SK-N-SH (cell line): Measurements from ENCODE around the gene KANTR. TPM values are rescaled to one million over a fixed set of nuclear protein-coding genes. Genes with fewer than 3 reads are reported as not detected.

Experiments
- CTCF ChIA-PET: fragments of 300-600, 350-600 bp; formaldehyde crosslinking; extraction: SDS; loops from one replicate; lab custom pipeline; 2021; lab: Yijun Ruan, JAX
- POLR2A ChIA-PET: fragments of 350-600 bp; sonication (Branson Sonifier 250); formaldehyde crosslinking; extraction: SDS; loops from one replicate; lab custom pipeline; 2020; ENCODE audit warnings: antibody characterized with exemption, inconsistent platforms; lab: Yijun Ruan, JAX
- DNase-seq: peaks from one replicate; pipeline ENCODE4 v3.0.0; 2012
- H2AFZ ChIP-seq: fragments of 200-600 bp; sonication (generic); 2 replicates; pipeline ENCODE4 v1.8.1; 2016; ENCODE audit warnings: antibody characterized with exemption, mild to moderate bottlenecking, low read depth
- H3F3A ChIP-seq: fragments of 200-600 bp; sonication (generic); replicated peaks from 2 replicates; pipeline ENCODE3; 2016; ENCODE audit warnings: antibody characterized with exemption, mild to moderate bottlenecking; ENCODE audit not compliant: insufficient read depth
- H3K27ac ChIP-seq, 2 experiments: fragments of 200-500 bp in 1 of 2; fragments of 200-600 bp in 1 of 2; sonication (Bioruptor generic) in 1 of 2; sonication (generic), shearing (Covaris generic) in 1 of 2; 2 replicates each; pipeline versions ENCODE4 v1.5.1 to v1.6.1; 2014 to 2016; ENCODE audit warnings: low read depth in 2 of 2, inconsistent platforms in 1 of 2, low read length in 1 of 2, mild to moderate bottlenecking in 1 of 2, mixed read lengths in 1 of 2
- H3K27me3 ChIP-seq: fragments of 200-600 bp; sonication (generic), shearing (Covaris generic); 2 replicates; pipeline ENCODE4 v1.6.1; 2016; ENCODE audit warnings: mixed run types; ENCODE audit not compliant: insufficient read depth
- H3K36me3 ChIP-seq, 2 experiments: fragments of 200-500 bp in 1 of 2; fragments of 200-600 bp in 1 of 2; sonication (Bioruptor generic) in 1 of 2; sonication (generic) in 1 of 2; replicated peaks in 1 of 2; 2 replicates each; pipeline versions ENCODE3 to v1.5.1; 2014 to 2016; ENCODE audit warnings: low read length in 1 of 2, mild to moderate bottlenecking in 1 of 2; ENCODE audit not compliant: insufficient read depth in 2 of 2, control insufficient read depth in 1 of 2
- H3K4me1 ChIP-seq, 2 experiments: fragments of 200-500 bp in 1 of 2; fragments of 200-600 bp in 1 of 2; sonication (Bioruptor generic) in 1 of 2; sonication (generic), shearing (Covaris generic) in 1 of 2; 2 replicates each; pipeline versions ENCODE4 v1.5.1 to v1.6.1; 2014 to 2016; ENCODE audit warnings: low read depth in 1 of 2, low read length in 1 of 2, mixed run types in 1 of 2; ENCODE audit not compliant: insufficient read depth in 2 of 2, control insufficient read depth in 1 of 2
- H3K4me2 ChIP-seq: fragments of 200-600 bp; sonication (generic), shearing (Covaris generic); 2 replicates; pipeline ENCODE4 v1.6.1; 2017; ENCODE audit warnings: mixed run types
- H3K4me3 ChIP-seq, 2 experiments: fragments of 200-500 bp in 1 of 2; fragments of 200-600 bp in 1 of 2; sonication (Bioruptor generic) in 1 of 2; sonication (generic), shearing (Covaris generic) in 1 of 2; 2 replicates each; pipeline versions ENCODE4 v1.5.1 to v1.8.1; 2014 to 2016; ENCODE audit warnings: low read depth in 2 of 2, inconsistent platforms in 1 of 2, low read length in 1 of 2, mild to moderate bottlenecking in 1 of 2, mixed read lengths in 1 of 2, moderate library complexity in 1 of 2
- H3K79me2 ChIP-seq: fragments of 200-600 bp; sonication (generic); 2 replicates; pipeline ENCODE4 v1.8.1; 2017; ENCODE audit warnings: mild to moderate bottlenecking; ENCODE audit not compliant: insufficient read depth
- H3K9ac ChIP-seq: fragments of 200-600 bp; sonication (generic); 2 replicates; pipeline ENCODE4 v1.6.1; 2017; ENCODE audit warnings: mixed run types
- H3K9me2 ChIP-seq: fragments of 200-600 bp; sonication (generic); 2 replicates; pipeline ENCODE4 v1.6.1; 2017; ENCODE audit warnings: mixed run types
- H3K9me3 ChIP-seq: fragments of 200-600 bp; sonication (generic); 2 replicates; pipeline ENCODE4 v1.6.1; 2017; ENCODE audit warnings: mixed run types, mild to moderate bottlenecking, moderate library complexity
- H4K20me1 ChIP-seq: fragments of 200-600 bp; sonication (generic); 2 replicates; pipeline ENCODE4 v1.6.1; 2017; ENCODE audit warnings: mild to moderate bottlenecking, mixed run types; ENCODE audit not compliant: insufficient read depth
- ELF1 ChIP-seq: IDR thresholded peaks from 2 replicates; pipeline ENCODE4 v1.4.0; 2012
- EP300 ChIP-seq, 2 experiments: IDR thresholded peaks; 2 replicates each; pipeline versions ENCODE4 v1.4.0 to v1.6.1; 2012; ENCODE audit warnings: borderline replicate concordance in 1 of 2, low read depth in 1 of 2, low read length in 1 of 2
- FOXM1 ChIP-seq: IDR thresholded peaks from 2 replicates; pipeline ENCODE4 v1.4.0; 2012; ENCODE audit warnings: low read depth, mild to moderate bottlenecking
- GABPA ChIP-seq: IDR thresholded peaks from 2 replicates; pipeline ENCODE4 v1.4.0; 2012; ENCODE audit warnings: low read depth, mild to moderate bottlenecking
- MXI1 ChIP-seq: IDR thresholded peaks from 2 replicates; pipeline ENCODE4 v1.6.1; 2012; ENCODE audit warnings: mild to moderate bottlenecking, low read depth, low read length, improper control_type of control experiment
- NRF1 ChIP-seq: IDR thresholded peaks from 2 replicates; pipeline ENCODE4 v1.6.1; 2012; ENCODE audit warnings: low read depth, mild to moderate bottlenecking, low read length
- RFX5 ChIP-seq: IDR thresholded peaks from 2 replicates; pipeline ENCODE4 v1.6.1; 2012; ENCODE audit warnings: mild to moderate bottlenecking, improper control_type of control experiment, low read length
- TAF1 ChIP-seq: IDR thresholded peaks from 2 replicates; pipeline ENCODE4 v1.6.1; 2012; ENCODE audit warnings: low read depth, mild to moderate bottlenecking, low read length, moderate library complexity, borderline replicate concordance
- WGBS: methylation state at CpG from one replicate; pipeline ENCODE4 v1.1.6; 2017; ENCODE audit warnings: low lambda C conversion rate; 5-methylcytosine and 5-hydroxymethylcytosine counted together
- polyA plus RNA-seq, 3 experiments: library from polyadenylated mRNA; depleted of rRNA; stranded (reverse); fragments of >200 nt; gene quantifications; 2 replicates each; pipeline ENCODE4 v1.2.3, GENCODE V29; 2012
- TF ChIP-seq, protein P1 (sequence below): fragments of 150-350 bp; IDR thresholded peaks from 2 replicates; pipeline ENCODE4 v1.6.1; 2016; ENCODE audit warnings: mild to moderate bottlenecking, low read depth, low read length
- TF ChIP-seq, protein P2 (sequence below): IDR thresholded peaks from 2 replicates; pipeline ENCODE4; 2012
- TF ChIP-seq, protein P3 (sequence below): IDR thresholded peaks from 2 replicates; pipeline ENCODE4 v1.4.0; 2012; ENCODE audit warnings: low read depth
- TF ChIP-seq, protein P4 (sequence below): IDR thresholded peaks from 2 replicates; pipeline ENCODE4 v1.4.0; 2012; ENCODE audit warnings: low read depth, borderline replicate concordance

Gene KANTR, protein sequence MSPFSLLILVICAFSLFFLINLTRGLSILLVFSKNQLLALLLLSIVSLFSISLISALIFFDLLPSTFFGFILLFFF
- 2.1 and 3.2 TPM in 2 replicates for polyA plus RNA-seq (2012; rRNA removed)
- polyA plus RNA-seq (2012; cell fraction: cytosol; rRNA removed), result 1.4 and 1.6 TPM in 2 replicates
- 6.8 and 12.0 TPM in 2 replicates for polyA plus RNA-seq (2012; cell fraction: nucleus; rRNA removed)

DNA sequence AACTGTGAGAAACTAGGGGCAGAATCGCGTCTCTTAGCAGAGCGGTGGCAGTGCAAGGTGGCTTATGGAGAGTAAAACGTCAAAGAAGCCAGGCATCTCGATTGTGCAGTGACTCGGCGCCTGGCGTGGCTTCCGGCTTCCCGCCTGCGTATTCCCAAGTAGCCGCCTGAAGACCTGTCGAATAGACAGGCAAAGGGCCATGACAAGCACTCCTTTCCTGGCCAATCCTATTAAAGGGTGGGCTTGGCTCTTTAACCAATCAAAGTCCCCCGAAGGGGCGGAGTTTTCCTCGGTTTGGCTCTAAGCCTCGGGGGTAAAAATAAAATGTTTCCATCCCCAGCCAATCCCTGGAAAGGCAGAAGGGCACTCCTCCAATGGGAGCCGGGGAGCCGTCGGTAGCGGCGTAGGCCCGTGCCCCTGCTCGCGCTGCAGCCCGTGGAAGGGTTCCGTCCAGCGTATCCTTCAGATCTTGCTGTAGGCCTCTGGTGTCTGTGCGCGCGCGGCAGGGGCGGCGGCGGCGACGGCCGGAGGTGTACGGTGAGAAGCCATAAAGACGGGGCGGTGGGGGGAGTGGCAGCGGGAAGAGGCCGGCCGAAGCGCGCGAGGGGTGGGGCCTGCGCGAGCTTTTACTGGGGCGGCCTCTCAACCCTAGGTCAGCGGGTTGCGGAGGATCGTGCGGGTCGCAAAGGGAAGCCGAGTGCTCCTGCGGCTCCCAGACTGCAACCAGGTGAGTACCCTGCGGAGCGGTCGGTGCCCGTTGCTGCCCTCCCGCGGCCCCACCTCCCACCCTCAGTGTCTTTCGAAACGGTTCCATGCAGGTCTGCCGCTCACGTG, at the start of gene KANTR:
TSS of gene KANTR (plus strand) at position 395 of the 834 bp plus-strand sequence. CDS start 30,131 bp downstream, outside the sequence.
- POLR2A ChIA-PET, result interaction anchor here (1.3 kb wide), 1 partner anchor 12 kb away, joined by 3 read pairs; the partner anchor contains the start of gene TSPYL2
- WGBS, result 9% methylated on average over 26 of the region's 67 CpGs
- TF ChIP-seq TAF1, result 0 out of 2 replicates have a peak, but pooled peaks have one; percentile 29
- TF ChIP-seq, protein P1, sequence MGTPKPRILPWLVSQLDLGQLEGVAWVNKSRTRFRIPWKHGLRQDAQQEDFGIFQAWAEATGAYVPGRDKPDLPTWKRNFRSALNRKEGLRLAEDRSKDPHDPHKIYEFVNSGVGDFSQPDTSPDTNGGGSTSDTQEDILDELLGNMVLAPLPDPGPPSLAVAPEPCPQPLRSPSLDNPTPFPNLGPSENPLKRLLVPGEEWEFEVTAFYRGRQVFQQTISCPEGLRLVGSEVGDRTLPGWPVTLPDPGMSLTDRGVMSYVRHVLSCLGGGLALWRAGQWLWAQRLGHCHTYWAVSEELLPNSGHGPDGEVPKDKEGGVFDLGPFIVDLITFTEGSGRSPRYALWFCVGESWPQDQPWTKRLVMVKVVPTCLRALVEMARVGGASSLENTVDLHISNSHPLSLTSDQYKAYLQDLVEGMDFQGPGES, result peak; percentile 41; the same call in 1 of the 2 replicates
- TF ChIP-seq EP300 (IDR thresholded peaks at IDR 0.05; ENCODE audit: borderline replicate concordance in 1 of 2, low read depth in 1 of 2, low read length in 1 of 2), result no peak
- 0 out of 2 replicates have a peak, but pooled peaks have one; percentile 38 for TF ChIP-seq FOXM1
- TF ChIP-seq ELF1, result 0 out of 2 replicates have a peak, but pooled peaks have one; percentile 22
- TF ChIP-seq GABPA, result no peak
- TF ChIP-seq, protein P2, sequence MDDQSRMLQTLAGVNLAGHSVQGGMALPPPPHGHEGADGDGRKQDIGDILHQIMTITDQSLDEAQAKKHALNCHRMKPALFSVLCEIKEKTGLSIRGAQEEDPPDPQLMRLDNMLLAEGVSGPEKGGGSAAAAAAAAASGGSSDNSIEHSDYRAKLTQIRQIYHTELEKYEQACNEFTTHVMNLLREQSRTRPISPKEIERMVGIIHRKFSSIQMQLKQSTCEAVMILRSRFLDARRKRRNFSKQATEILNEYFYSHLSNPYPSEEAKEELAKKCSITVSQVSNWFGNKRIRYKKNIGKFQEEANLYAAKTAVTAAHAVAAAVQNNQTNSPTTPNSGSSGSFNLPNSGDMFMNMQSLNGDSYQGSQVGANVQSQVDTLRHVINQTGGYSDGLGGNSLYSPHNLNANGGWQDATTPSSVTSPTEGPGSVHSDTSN, result peak; percentile 67
- TF ChIP-seq NRF1, result no peak
- TF ChIP-seq, protein P3, sequence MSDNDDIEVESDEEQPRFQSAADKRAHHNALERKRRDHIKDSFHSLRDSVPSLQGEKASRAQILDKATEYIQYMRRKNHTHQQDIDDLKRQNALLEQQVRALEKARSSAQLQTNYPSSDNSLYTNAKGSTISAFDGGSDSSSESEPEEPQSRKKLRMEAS, result peak; percentile 76
- TF ChIP-seq, protein P4, sequence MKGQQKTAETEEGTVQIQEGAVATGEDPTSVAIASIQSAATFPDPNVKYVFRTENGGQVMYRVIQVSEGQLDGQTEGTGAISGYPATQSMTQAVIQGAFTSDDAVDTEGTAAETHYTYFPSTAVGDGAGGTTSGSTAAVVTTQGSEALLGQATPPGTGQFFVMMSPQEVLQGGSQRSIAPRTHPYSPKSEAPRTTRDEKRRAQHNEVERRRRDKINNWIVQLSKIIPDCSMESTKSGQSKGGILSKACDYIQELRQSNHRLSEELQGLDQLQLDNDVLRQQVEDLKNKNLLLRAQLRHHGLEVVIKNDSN, result no peak; the same call in 1 of the 2 replicates
- TF ChIP-seq MXI1, result peak; percentile 96
- TF ChIP-seq RFX5, result peak; percentile 74
- TF ChIP-seq, all 33 proteins: peak for 8

More for the DNA sequence above, at the start of gene KANTR:
- H3K9ac ChIP-seq, result peak within 1 kb of the TSS; percentile 69
- H3K9me2 ChIP-seq, result no peaks in the 10 kb centered on the region
- no peaks in the 10 kb centered on the region for H3K36me3 ChIP-seq
- peaks cover 0 to 3% of the 10 kb centered on the region in 2 experiments; a peak in 1 of 4 replicates for H3K4me1 ChIP-seq
- H3K9me3 ChIP-seq, result no peaks in the 10 kb centered on the region
- H3K4me3 ChIP-seq, result peak within 1 kb of the TSS; percentile 60 to 66
- H3K27me3 ChIP-seq, result no peaks in the 10 kb centered on the region; the same call in 1 of the 2 replicates
- no peaks in the 10 kb centered on the region for H4K20me1 ChIP-seq
- no peaks in the 10 kb centered on the region for H3K79me2 ChIP-seq
- H2AFZ ChIP-seq, result peak within 1 kb of the TSS; percentile 85
- peak; percentile 89 for DNase-seq
- CTCF ChIA-PET, result interaction anchor here (1.3 kb wide), 1 partner anchor 22 kb away, joined by 7 read pairs; no protein-coding TSS in a partner anchor
- H3K27ac ChIP-seq, result peak within 1 kb of the TSS; percentile 64 to 80
- H3K4me2 ChIP-seq, result peak within 1 kb of the TSS; percentile 75
- H3F3A ChIP-seq, result peaks cover 6% of the 10 kb centered on the region
